Neutrophil (primary cell): Measurements from ENCODE around the gene CTNNBL1.

Experiments used
- H3K27ac ChIP-seq: fragments of 200-600 bp; sonication (generic); 2 replicates; pipeline ENCODE4 v1.5.1; 2016; ENCODE audit warnings: mild to moderate bottlenecking, moderate library complexity
- H3K27me3 ChIP-seq: fragments of 200-600 bp; sonication (generic); 2 replicates; pipeline ENCODE4 v1.6.0; 2016; ENCODE audit warnings: mild to moderate bottlenecking
- H3K36me3 ChIP-seq: fragments of 200-600 bp; sonication (generic); 2 replicates; pipeline ENCODE4 v1.5.1; 2017
- H3K4me1 ChIP-seq, 2 experiments: fragments of 200-600 bp in 1 of 2; sonication (generic) in 1 of 2; 1 replicate in 1 of 2; 2 replicates in 1 of 2; pipeline versions ENCODE4 v1.5.1 to v1.6.1; 2013 to 2016; ENCODE audit warnings: low read depth in 1 of 2, low read length in 1 of 2, mild to moderate bottlenecking in 1 of 2, moderate library complexity in 1 of 2; ENCODE audit not compliant: control insufficient read depth in 1 of 2, insufficient read depth in 1 of 2
- H3K4me3 ChIP-seq, 2 experiments: fragments of 200-600 bp in 1 of 2; sonication (generic) in 1 of 2; 1 replicate in 1 of 2; 2 replicates in 1 of 2; pipeline ENCODE4 v1.5.1; 2013 to 2016; ENCODE audit warnings: low read depth in 1 of 2, low read length in 1 of 2, mild to moderate bottlenecking in 1 of 2, moderate library complexity in 1 of 2
- H3K9me3 ChIP-seq: fragments of 200-600 bp; sonication (generic); 2 replicates; pipeline ENCODE4 v1.5.1; 2016
- CTCF ChIP-seq: fragments of 200-600 bp; sonication (generic); IDR thresholded peaks from 2 replicates; pipeline ENCODE4 v1.5.1; 2016; ENCODE audit warnings: antibody characterized with exemption

Gene CTNNBL1

DNA sequence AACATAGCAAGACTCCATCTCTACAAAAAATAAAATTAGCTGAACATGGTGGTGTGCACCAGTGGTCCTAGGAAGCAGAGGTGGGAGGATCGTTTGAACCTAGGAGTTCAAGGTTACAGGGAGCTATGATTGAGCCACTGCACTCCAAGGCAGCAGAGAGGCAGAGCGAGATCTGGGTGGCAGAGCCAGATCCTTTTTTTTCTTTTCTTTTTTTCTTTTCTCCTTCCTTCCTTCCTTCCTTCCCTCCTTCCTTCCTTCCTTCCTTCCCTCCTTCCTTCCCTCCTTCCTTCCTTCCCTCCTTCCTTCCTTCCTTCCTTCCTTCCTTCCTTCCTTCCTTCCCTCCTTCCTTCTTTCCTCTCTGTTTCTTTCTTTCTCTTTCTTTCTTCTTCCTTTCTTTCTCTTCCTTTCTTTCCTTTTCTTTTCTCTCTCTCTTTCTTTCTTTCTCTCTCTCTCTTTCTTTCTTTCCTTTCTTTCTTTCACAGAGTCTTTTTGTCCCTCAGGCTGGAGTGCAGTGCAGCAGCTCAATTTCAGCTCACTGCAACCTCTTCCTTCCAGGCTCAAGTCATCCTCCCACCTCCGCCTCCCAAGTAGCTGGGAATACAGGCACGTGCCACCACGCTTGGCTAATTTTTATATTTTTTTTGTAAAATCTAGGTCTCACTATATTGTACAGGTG lies 199.9 kb downstream of the CTNNBL1 start:
- H3K36me3 ChIP-seq: no peaks in the 10 kb centered on the region

DNA sequence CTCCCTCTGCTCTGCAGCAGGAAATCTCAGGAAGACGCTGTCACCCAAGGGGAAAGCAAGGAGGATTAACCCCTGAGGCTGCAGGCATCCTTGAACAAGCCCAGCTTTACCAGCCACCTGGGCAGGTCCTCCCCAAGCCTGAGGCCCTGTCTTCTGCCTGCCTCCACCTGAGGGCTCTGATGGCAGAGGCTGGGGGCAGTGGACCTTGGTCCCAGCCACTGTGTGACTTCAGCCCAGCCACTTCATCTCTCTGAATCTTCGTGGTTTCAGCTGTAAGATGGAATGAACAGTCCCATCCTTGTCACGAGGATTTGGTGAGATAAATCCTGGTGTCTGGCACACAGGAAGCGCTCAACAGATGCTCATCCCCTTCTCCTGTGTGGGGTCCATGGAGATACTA lies 200.6 kb downstream of the CTNNBL1 start:
- Histone ChIP-seq H3K36me3 (no peaks in the 10 kb centered on the region), H3K27me3 (peaks cover 22% of the 10 kb centered on the region), H3K9me3 (no peaks in the 10 kb centered on the region), H3K4me1 (no peaks in the 10 kb centered on the region), H3K4me3 (no peak overlapping the region), H3K27ac (no peak overlapping the region)
- no peak for TF ChIP-seq CTCF

More for the DNA sequence above, 199.9 kb downstream of the CTNNBL1 start:
- Histone ChIP-seq H3K4me3 (no peak overlapping the region), H3K4me1 (no peaks in the 10 kb centered on the region), H3K27ac (no peak overlapping the region), H3K27me3 (peaks cover 15% of the 10 kb centered on the region), H3K9me3 (no peaks in the 10 kb centered on the region)
- no peak for TF ChIP-seq CTCF

DNA sequence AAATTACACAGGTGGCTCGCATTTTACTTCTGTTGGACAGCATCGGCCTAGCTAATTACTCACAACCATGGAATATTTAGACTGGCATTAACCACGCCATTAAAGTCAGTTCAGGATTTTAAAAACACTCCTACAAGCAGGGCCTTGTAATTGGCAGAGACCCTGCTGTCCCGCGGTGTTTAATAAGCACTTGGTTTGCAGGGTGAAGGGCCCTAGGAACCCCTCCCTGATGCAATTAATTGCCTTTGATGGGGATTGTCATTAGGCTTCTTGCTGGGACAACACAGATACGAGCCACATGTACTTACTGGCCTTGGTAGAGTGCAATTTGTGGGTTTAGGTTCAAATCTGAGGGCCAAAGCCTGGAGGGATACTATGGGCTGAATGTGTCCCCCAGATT lies 201.3 kb downstream of the CTNNBL1 start:
- Histone ChIP-seq H3K9me3 (no peaks in the 10 kb centered on the region), H3K27me3 (peaks cover 30% of the 10 kb centered on the region), H3K4me1 (no peaks in the 10 kb centered on the region), H3K36me3 (no peaks in the 10 kb centered on the region), H3K27ac (no peak overlapping the region), H3K4me3 (no peak overlapping the region)
- no peak for TF ChIP-seq CTCF

DNA sequence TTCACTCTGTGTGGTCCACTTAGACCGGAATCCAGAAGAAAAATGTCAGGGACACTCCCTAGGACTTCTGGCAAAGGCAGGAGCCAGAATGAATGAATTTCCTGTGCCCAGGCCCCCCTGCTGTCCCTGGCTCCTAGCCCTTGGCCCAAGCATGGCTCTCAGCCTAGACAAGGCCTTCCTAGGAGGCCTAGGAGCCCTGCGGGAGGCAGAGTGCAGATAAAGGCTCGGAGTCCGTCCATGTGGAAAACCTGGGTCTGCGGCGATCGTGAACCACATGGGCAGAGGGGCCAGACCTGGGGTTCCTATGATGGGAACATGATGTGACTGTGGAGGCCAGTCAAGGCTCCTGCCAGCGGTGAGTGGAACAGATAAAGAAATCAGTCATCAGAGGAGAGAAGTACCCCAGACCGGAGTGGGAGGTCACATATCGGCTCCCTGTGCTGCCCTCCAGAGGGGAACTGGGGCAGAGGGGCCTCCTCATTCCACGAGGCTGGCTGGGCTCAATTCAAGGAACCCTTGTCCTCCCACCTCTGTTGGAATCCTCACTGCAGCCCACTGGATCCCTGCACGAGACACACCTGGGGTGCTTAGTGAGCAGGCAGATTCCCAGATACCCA lies 203.2 kb downstream of the CTNNBL1 start:
- H3K4me1 ChIP-seq: no peaks in the 10 kb centered on the region
- TF ChIP-seq CTCF: no peak
- H3K27ac ChIP-seq: no peak overlapping the region
- no peaks in the 10 kb centered on the region for H3K36me3 ChIP-seq
- peaks cover 48% of the 10 kb centered on the region for H3K27me3 ChIP-seq
- H3K4me3 ChIP-seq: no peak overlapping the region
- no peaks in the 10 kb centered on the region for H3K9me3 ChIP-seq

GRCh38 chr20:37898233-37899104 lies 204.6 kb downstream of the CTNNBL1 start:
- TF ChIP-seq CTCF: no peak
- Histone ChIP-seq H3K27me3 (peaks cover 63% of the 10 kb centered on the region), H3K36me3 (no peaks in the 10 kb centered on the region), H3K4me1 (no peaks in the 10 kb centered on the region), H3K9me3 (no peaks in the 10 kb centered on the region), H3K27ac (no peak overlapping the region), H3K4me3 (no peak overlapping the region)
